Thyroid gland (tissue), 4 donors: ENCODE results near the gene ABCG8. TPM values are rescaled to one million over a fixed set of nuclear protein-coding genes. Genes with fewer than 3 reads are reported as not detected.

Source experiments
- DNase-seq, 2 donors: peaks; one replicate each; pipeline ENCODE4 v3.0.0-alpha.2; 2019
- H3K27ac ChIP-seq, 3 donors: fragments of 200-600 bp; sonication (generic); 1 replicate in 2 of 3; 2 replicates in 1 of 3; pipeline ENCODE4 v1.5.1; 2016 to 2019; ENCODE audit warnings: mild to moderate bottlenecking in 1 of 3, moderate library complexity in 1 of 3
- H3K27me3 ChIP-seq: fragments of 200-600 bp; sonication (generic); one replicate; pipeline ENCODE4 v1.5.1; 2019
- H3K36me3 ChIP-seq, 2 donors: fragments of 200-600 bp; sonication (generic); one replicate each; pipeline ENCODE4 v1.5.1; 2016 to 2019
- H3K4me1 ChIP-seq, 2 donors: fragments of 200-600 bp; sonication (generic); one replicate each; pipeline ENCODE4 v1.5.1; 2017 to 2019
- H3K4me3 ChIP-seq, 3 donors: fragments of 200-600 bp; sonication (generic); replicated peaks in 1 of 3; 1 replicate in 2 of 3; 2 replicates in 1 of 3; pipeline ENCODE4 v1.5.1; 2016; ENCODE audit warnings: mild to moderate bottlenecking in 1 of 3
- H3K9me3 ChIP-seq: fragments of 200-600 bp; sonication (generic); one replicate; pipeline ENCODE4 v1.5.1; 2017
- POLR2A ChIP-seq, 2 donors: fragments of 450-650 bp; IDR thresholded peaks; one replicate each; pipeline ENCODE4 v1.6.1; 2017; ENCODE audit warnings: antibody characterized with exemption in 2 of 2, mild to moderate bottlenecking in 2 of 2, moderate library complexity in 1 of 2
- WGBS, 2 donors: methylation state at CpG; one replicate each; pipeline ENCODE4 v1.1.5; 2017; 5-methylcytosine and 5-hydroxymethylcytosine counted together
- intact Hi-C: fragments of 100-400 bp; cut with DNase I; formaldehyde crosslinking; loops from one replicate; pipeline ENCODE4 v1.15.1; 2023
- total RNA-seq, 4 donors: library from RNA; depleted of rRNA; stranded (reverse); fragments of >200 nt; gene quantifications; one replicate each; pipeline ENCODE4 v1.2.3, GENCODE V29; 2016
- TF ChIP-seq, protein P1 (sequence below), 6 experiments: fragments of 200-600 bp in 3 of 6; fragments of 450-650 bp in 3 of 6; sonication (generic) in 3 of 6; IDR thresholded peaks; one replicate each; pipeline ENCODE4 v1.5.1; 2016 to 2019; ENCODE audit warnings: antibody characterized with exemption in 6 of 6, mild to moderate bottlenecking in 2 of 6, inconsistent platforms in 1 of 6, moderate library complexity in 1 of 6

ABCG8 gene
- total RNA-seq, 4 donors from 2014 or later = not detected

GRCh38 chr2:43814711-43815110 lies 24.1 kb upstream of the ABCG8 start:
- intact Hi-C loops = no loop called here
- WGBS, 2 donors = 88 to 89% methylated on average over 3 of the region's 3 CpGs

GRCh38 chr2:43818761-43819160 lies 20.0 kb upstream of the ABCG8 start:
- Histone ChIP-seq H3K4me1 (no peaks in the 10 kb centered on the region), H3K27me3 (no peaks in the 10 kb centered on the region), H3K4me3 (no peak overlapping the region), H3K27ac (no peak overlapping the region), H3K9me3 (no peaks in the 10 kb centered on the region), H3K36me3 (no peaks in the 10 kb centered on the region)
- intact Hi-C loops = no loop called here
- 70 to 72% methylated on average over 5 of the region's 5 CpGs for WGBS, 2 donors
- TF ChIP-seq POLR2A (IDR thresholded peaks at IDR 0.05) = no peak
- TF ChIP-seq, protein P1, sequence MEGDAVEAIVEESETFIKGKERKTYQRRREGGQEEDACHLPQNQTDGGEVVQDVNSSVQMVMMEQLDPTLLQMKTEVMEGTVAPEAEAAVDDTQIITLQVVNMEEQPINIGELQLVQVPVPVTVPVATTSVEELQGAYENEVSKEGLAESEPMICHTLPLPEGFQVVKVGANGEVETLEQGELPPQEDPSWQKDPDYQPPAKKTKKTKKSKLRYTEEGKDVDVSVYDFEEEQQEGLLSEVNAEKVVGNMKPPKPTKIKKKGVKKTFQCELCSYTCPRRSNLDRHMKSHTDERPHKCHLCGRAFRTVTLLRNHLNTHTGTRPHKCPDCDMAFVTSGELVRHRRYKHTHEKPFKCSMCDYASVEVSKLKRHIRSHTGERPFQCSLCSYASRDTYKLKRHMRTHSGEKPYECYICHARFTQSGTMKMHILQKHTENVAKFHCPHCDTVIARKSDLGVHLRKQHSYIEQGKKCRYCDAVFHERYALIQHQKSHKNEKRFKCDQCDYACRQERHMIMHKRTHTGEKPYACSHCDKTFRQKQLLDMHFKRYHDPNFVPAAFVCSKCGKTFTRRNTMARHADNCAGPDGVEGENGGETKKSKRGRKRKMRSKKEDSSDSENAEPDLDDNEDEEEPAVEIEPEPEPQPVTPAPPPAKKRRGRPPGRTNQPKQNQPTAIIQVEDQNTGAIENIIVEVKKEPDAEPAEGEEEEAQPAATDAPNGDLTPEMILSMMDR (IDR thresholded peaks at IDR 0.05) = no peak
- DNase-seq = no peak

More at GRCh38 chr2:43814711-43815110, 24.1 kb upstream of the ABCG8 start:
- no peak for DNase-seq
- no peaks in the 10 kb centered on the region for H3K27me3 ChIP-seq
- no peaks in the 10 kb centered on the region for H3K4me1 ChIP-seq
- H3K4me3 ChIP-seq = no peak overlapping the region
- H3K36me3 ChIP-seq = peaks cover 7 to 16% of the 10 kb centered on the region in 2 donors
- no peak overlapping the region for H3K27ac ChIP-seq
- H3K9me3 ChIP-seq = no peaks in the 10 kb centered on the region
- TF ChIP-seq POLR2A (IDR thresholded peaks at IDR 0.05) = no peak
- TF ChIP-seq, protein P1 (IDR thresholded peaks at IDR 0.05) = no peak

- Histone ChIP-seq H3K36me3 (no peaks in the 10 kb centered on the region), H3K27me3 (no peaks in the 10 kb centered on the region), H3K4me1 (no peaks in the 10 kb centered on the region), H3K9me3 (no peaks in the 10 kb centered on the region), H3K27ac (no peak overlapping the region), H3K4me3 (no peak overlapping the region)
- no peak for DNase-seq
- intact Hi-C loops = no loop called here
- TF ChIP-seq POLR2A (IDR thresholded peaks at IDR 0.05) = no peak
- TF ChIP-seq, protein P1 (IDR thresholded peaks at IDR 0.05) = no peak
- WGBS, 2 donors = 78 to 81% methylated on average over 7 of the region's 7 CpGs
Measured at GRCh38 chr2:43819491-43820163, 19.1 kb upstream of the ABCG8 start.

DNA sequence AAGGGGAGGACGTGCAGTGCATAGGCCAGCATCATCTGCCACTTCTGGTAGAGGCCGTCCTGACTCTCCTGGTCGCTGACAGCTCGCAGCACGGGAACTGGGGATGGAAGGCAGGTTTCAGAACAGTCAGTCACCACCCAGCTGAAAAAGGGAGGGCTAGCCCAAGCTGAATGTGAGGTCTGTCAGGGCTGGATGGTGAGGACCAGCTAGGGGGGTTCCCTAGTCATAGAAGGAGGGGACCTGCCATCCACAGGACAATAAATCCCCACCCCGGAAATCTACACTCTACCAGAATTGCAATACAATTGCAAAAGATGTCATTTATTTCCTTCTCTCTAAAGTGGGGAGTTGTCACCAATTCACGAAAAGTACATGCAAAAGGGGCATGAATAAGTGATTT lies 15.9 kb upstream of the ABCG8 start:
- TF ChIP-seq, protein P1 (IDR thresholded peaks at IDR 0.05) = no peak
- no peak for TF ChIP-seq POLR2A (IDR thresholded peaks at IDR 0.05)
- 78% methylated on average over 7 of the region's 7 CpGs for WGBS, 2 donors
- intact Hi-C loops = no loop called here
- H3K27ac ChIP-seq = no peak overlapping the region
- H3K9me3 ChIP-seq = no peaks in the 10 kb centered on the region
- no peak for DNase-seq
- no peaks in the 10 kb centered on the region for H3K27me3 ChIP-seq
- no peaks in the 10 kb centered on the region for H3K4me1 ChIP-seq
- no peak overlapping the region for H3K4me3 ChIP-seq
- H3K36me3 ChIP-seq = no peaks in the 10 kb centered on the region

GRCh38 chr2:43823751-43824150 lies 15.0 kb upstream of the ABCG8 start:
- WGBS, 2 donors = 86 to 88% methylated on average over 11 of the region's 11 CpGs
- intact Hi-C loops = no loop called here
- Histone ChIP-seq H3K9me3 (no peaks in the 10 kb centered on the region), H3K4me3 (no peak overlapping the region), H3K27ac (no peak overlapping the region), H3K27me3 (no peaks in the 10 kb centered on the region), H3K4me1 (no peaks in the 10 kb centered on the region), H3K36me3 (no peaks in the 10 kb centered on the region)
- TF ChIP-seq, protein P1 (IDR thresholded peaks at IDR 0.05) = no peak
- TF ChIP-seq POLR2A (IDR thresholded peaks at IDR 0.05) = no peak
- no peak for DNase-seq
